ENCODE measurements around the gene LPAR1.

DNA sequence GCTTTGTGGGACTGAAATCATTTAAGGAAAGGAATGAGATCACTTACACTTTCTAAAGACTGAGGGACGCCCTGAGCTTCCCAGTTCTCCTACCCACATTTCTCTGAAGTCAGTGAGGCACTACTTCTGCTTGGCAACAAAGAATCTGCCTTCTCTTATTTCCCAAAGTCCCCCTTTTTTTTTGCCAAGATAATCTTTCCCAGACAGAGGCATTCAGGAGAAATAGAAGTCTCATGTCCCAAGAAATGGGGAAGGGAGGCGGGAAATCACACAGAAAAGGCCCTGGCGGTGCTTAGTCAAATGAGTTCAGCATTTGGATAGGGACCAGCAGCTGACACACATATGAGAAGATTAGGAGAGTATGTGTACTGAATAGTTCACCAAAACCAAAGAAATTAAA lies 210.0 kb downstream of the LPAR1 start:
- TF ChIP-seq, protein P1, sequence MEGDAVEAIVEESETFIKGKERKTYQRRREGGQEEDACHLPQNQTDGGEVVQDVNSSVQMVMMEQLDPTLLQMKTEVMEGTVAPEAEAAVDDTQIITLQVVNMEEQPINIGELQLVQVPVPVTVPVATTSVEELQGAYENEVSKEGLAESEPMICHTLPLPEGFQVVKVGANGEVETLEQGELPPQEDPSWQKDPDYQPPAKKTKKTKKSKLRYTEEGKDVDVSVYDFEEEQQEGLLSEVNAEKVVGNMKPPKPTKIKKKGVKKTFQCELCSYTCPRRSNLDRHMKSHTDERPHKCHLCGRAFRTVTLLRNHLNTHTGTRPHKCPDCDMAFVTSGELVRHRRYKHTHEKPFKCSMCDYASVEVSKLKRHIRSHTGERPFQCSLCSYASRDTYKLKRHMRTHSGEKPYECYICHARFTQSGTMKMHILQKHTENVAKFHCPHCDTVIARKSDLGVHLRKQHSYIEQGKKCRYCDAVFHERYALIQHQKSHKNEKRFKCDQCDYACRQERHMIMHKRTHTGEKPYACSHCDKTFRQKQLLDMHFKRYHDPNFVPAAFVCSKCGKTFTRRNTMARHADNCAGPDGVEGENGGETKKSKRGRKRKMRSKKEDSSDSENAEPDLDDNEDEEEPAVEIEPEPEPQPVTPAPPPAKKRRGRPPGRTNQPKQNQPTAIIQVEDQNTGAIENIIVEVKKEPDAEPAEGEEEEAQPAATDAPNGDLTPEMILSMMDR (conservative IDR thresholded peaks at IDR 0.05), result no peak
- no peak for TF ChIP-seq ZFX (IDR thresholded peaks at IDR 0.05)
